ENCODE data around the gene TPBGL. TPM values are rescaled to one million over a fixed set of nuclear protein-coding genes. Genes with fewer than 3 reads are reported as not detected.

The TPBGL gene
- total and polyA plus RNA-seq, 2 of the 4 experiments (the other 2 are of a cell fraction): not detected

GRCh38 chr11:75268626-75269366 lies 28.2 kb downstream of the TPBGL start (continued):
- TF ChIP-seq BHLHE40 (IDR thresholded peaks at IDR 0.05; ENCODE audit: low read depth, low read length): no peak

- H2AK9ac ChIP-seq (replicated peaks; ENCODE audit: low read depth, low read length, poor library complexity): no peak overlapping the region
- POLR2A ChIA-PET (ENCODE audit: unreplicated experiment): no interaction called here
- CTCF ChIA-PET: no interaction called here
- H4K8ac ChIP-seq (ENCODE audit: low read depth in 2 of 2, low read length in 2 of 2): no peak overlapping the region
- no peak overlapping the region for H3K18ac ChIP-seq (ENCODE audit: low read depth, low read length)
- no peak overlapping the region for H3K56ac ChIP-seq (ENCODE audit: extremely low read depth, insufficient read depth, low read length)
- no peak for DNase-seq
- TF ChIP-seq USF2 (IDR thresholded peaks at IDR 0.05; ENCODE audit: low read depth, low read length) (no peak), CTCF (conservative IDR thresholded peaks at IDR 0.05; ENCODE audit: low read depth, low read length) (no peak)
- H4K91ac ChIP-seq (ENCODE audit: insufficient read depth, low read depth, low read length): no peak overlapping the region
- no peak overlapping the region for H3K4ac ChIP-seq (ENCODE audit: low read depth, low read length)
- H2BK15ac ChIP-seq (ENCODE audit: low read depth, low read length): no peak overlapping the region
- H3K4me2 ChIP-seq (ENCODE audit: low read depth, low read length): no peak overlapping the region
- no peaks in the 10 kb centered on the region; the same call in 1 of the 2 replicates for H3K9me1 ChIP-seq (ENCODE audit: insufficient read depth, low read length)
- H2AK5ac ChIP-seq (ENCODE audit: low read depth, low read length): no peak overlapping the region
- no peak overlapping the region for H2AFZ ChIP-seq (replicated peaks; ENCODE audit: low read length, poor library complexity)
- H3K36me3 ChIP-seq (ENCODE audit: control insufficient read depth, insufficient read depth, low read length): peaks cover 11% of the 10 kb centered on the region; the same call in 1 of the 2 replicates
- in situ Hi-C loops (cut with MboI; ENCODE audit: low sequenced_read_pairs): no loop called here
- no peaks in the 10 kb centered on the region; the same call in 1 of the 2 replicates for H4K20me1 ChIP-seq (ENCODE audit: insufficient read depth, low read length)
- H3K9me3 ChIP-seq (ENCODE audit: control insufficient read depth, insufficient read depth, low read length): no peaks in the 10 kb centered on the region
- no peak overlapping the region for H2BK120ac ChIP-seq (ENCODE audit: low read depth, low read length)
- H3K23ac ChIP-seq (ENCODE audit: low read depth, low read length): no peak overlapping the region
- H2BK5ac ChIP-seq (ENCODE audit: low read depth, low read length, poor library complexity, severe bottlenecking): no peak overlapping the region
- dilution Hi-C loops (cut with HindIII; ENCODE audit: low sequenced_read_pairs, unreplicated experiment): no loop called here
- no peak overlapping the region for H3K14ac ChIP-seq (replicated peaks; ENCODE audit: low read depth, low read length)
- no peak overlapping the region for H3K9ac ChIP-seq (ENCODE audit: low read depth, low read length)
- H3K27me3 ChIP-seq (ENCODE audit: control insufficient read depth, insufficient read depth, low read length): no peaks in the 10 kb centered on the region; the same call in 1 of the 2 replicates
- H3K79me1 ChIP-seq (ENCODE audit: low read depth in 1 of 2, low read length in 2 of 2): no peaks in the 10 kb centered on the region
- BruUV-seq (replicated peaks): no TSS peak
- H3K27ac ChIP-seq (ENCODE audit: insufficient read depth, low read length): no peak overlapping the region
- H4K5ac ChIP-seq (ENCODE audit: low read depth, low read length): no peak overlapping the region
- WGBS, 2 experiments (ENCODE audit: extremely low coverage in 2 of 2, insufficient read length in 1 of 2): no CpG with 5 or more reads among the region's 4 CpGs
- no peak overlapping the region for H3K4me3 ChIP-seq (ENCODE audit: insufficient read depth, low read depth, low read length)
- intact Hi-C loops (cut with micrococcal nuclease): no loop called here
- H3K4me1 ChIP-seq (ENCODE audit: control insufficient read depth, insufficient read depth, low read length): no peaks in the 10 kb centered on the region; the same call in 1 of the 2 replicates
- ATAC-seq (ENCODE audit: low read depth): no peak
- H2BK20ac ChIP-seq (ENCODE audit: low read depth, low read length): no peak overlapping the region
Observed at GRCh38 chr11:75269367-75269660, 28.7 kb downstream of the TPBGL start.

Measured in IMR-90 (cell line).